H9 (cell line): ENCODE measurements around the gene PDPR. TPM values are rescaled to one million over a fixed set of nuclear protein-coding genes. Genes with fewer than 3 reads are reported as not detected.
"Not testable (repeated sequence)": the region's sequence is repeated elsewhere in the genome, so short reads cannot be mapped to it uniquely, and the experiment has no call there.

ENCODE experiments used
- DNase-seq: peaks from one replicate; pipeline ENCODE4 v3.0.0-alpha.2; 2017
- H2AFZ ChIP-seq: one replicate; pipeline ENCODE4 v1.6.1; 2013; ENCODE audit warnings: mild to moderate bottlenecking, low read length, control low read depth, moderate library complexity
- H2AK5ac ChIP-seq: 2 replicates; pipeline ENCODE4 v1.6.1; 2013; ENCODE audit warnings: low read length, control low read depth, mixed read lengths; ENCODE audit not compliant: insufficient read length
- H2BK120ac ChIP-seq: one replicate; pipeline ENCODE4 v1.6.1; 2013; ENCODE audit warnings: low read depth, mild to moderate bottlenecking, low read length, control low read depth, inconsistent platforms; ENCODE audit not compliant: poor library complexity, severe bottlenecking
- H2BK12ac ChIP-seq: 2 replicates; pipeline ENCODE4 v1.6.1; 2013; ENCODE audit warnings: low read length, control low read depth, mixed read lengths, low read depth; ENCODE audit not compliant: insufficient read length
- H2BK15ac ChIP-seq: 2 replicates; pipeline ENCODE4 v1.6.1; 2013; ENCODE audit warnings: low read depth, low read length, control low read depth
- H2BK20ac ChIP-seq: one replicate; pipeline ENCODE4 v1.6.1; 2013; ENCODE audit warnings: low read depth, mild to moderate bottlenecking, low read length, control low read depth, inconsistent platforms; ENCODE audit not compliant: poor library complexity, severe bottlenecking
- H2BK5ac ChIP-seq: 2 replicates; pipeline ENCODE4 v1.6.1; 2013; ENCODE audit warnings: low read length, control low read depth, mixed read lengths; ENCODE audit not compliant: insufficient read length
- H3K14ac ChIP-seq: 2 replicates; pipeline ENCODE4 v1.6.1; 2013; ENCODE audit warnings: low read length, control low read depth; ENCODE audit not compliant: insufficient read depth
- H3K18ac ChIP-seq: 2 replicates; pipeline ENCODE4 v1.6.1; 2013; ENCODE audit warnings: low read depth, mild to moderate bottlenecking, mixed read lengths, low read length, control low read depth; ENCODE audit not compliant: insufficient read length
- H3K23ac ChIP-seq: 2 replicates; pipeline ENCODE4 v1.6.1; 2013; ENCODE audit warnings: low read length, control low read depth, mixed read lengths, low read depth; ENCODE audit not compliant: insufficient read length
- H3K23me2 ChIP-seq: 2 replicates; pipeline ENCODE4 v1.6.1; 2013; ENCODE audit warnings: low read depth, mild to moderate bottlenecking, mixed read lengths, low read length, control low read depth; ENCODE audit not compliant: insufficient read length, poor library complexity, severe bottlenecking
- H3K27ac ChIP-seq: 2 replicates; pipeline ENCODE4 v1.5.1; 2013; ENCODE audit warnings: low read length, control low read depth, mixed read lengths, low read depth; ENCODE audit not compliant: insufficient read length
- H3K27me3 ChIP-seq: 2 replicates; pipeline ENCODE4 v1.6.1; 2013; ENCODE audit warnings: low read length, control low read depth, inconsistent platforms; ENCODE audit not compliant: insufficient read depth
- H3K4ac ChIP-seq: 2 replicates; pipeline ENCODE4 v1.6.1; 2013; ENCODE audit warnings: low read depth, mild to moderate bottlenecking, control low read depth, inconsistent platforms, low read length, moderate library complexity
- H3K4me1 ChIP-seq: 2 replicates; pipeline ENCODE4 v1.6.1; 2013; ENCODE audit warnings: low read length, control low read depth, inconsistent platforms; ENCODE audit not compliant: insufficient read depth
- H3K4me2 ChIP-seq: 2 replicates; pipeline ENCODE4 v1.6.1; 2013; ENCODE audit warnings: low read length, control low read depth, mixed read lengths; ENCODE audit not compliant: insufficient read length, insufficient read depth
- H3K56ac ChIP-seq: 2 replicates; pipeline ENCODE4 v1.6.1; 2013; ENCODE audit warnings: low read depth, mild to moderate bottlenecking, mixed read lengths, low read length, control low read depth; ENCODE audit not compliant: insufficient read length
- H3K79me1 ChIP-seq: 2 replicates; pipeline ENCODE4 v1.6.1; 2013; ENCODE audit warnings: low read depth, mild to moderate bottlenecking, moderate library complexity, low read length, control low read depth, inconsistent platforms; ENCODE audit not compliant: insufficient read depth, poor library complexity, severe bottlenecking
- H3K79me2 ChIP-seq: 2 replicates; pipeline ENCODE4 v1.6.1; 2013; ENCODE audit warnings: low read length, control low read depth, inconsistent platforms; ENCODE audit not compliant: insufficient read depth
- H3K9ac ChIP-seq: 2 replicates; pipeline ENCODE4 v1.6.1; 2013; ENCODE audit warnings: low read length, control low read depth, mixed read lengths; ENCODE audit not compliant: insufficient read length; ENCODE audit errors: extremely low read depth
- H3K9me3 ChIP-seq: one replicate; pipeline ENCODE4 v1.6.1; 2013; ENCODE audit warnings: low read depth, low read length, inconsistent platforms; ENCODE audit not compliant: control insufficient read depth
- H3T11ph ChIP-seq: one replicate; pipeline ENCODE4 v1.6.1; 2013; ENCODE audit warnings: mild to moderate bottlenecking, low read length, control low read depth, inconsistent platforms
- H4K20me1 ChIP-seq: one replicate; pipeline ENCODE4 v1.6.1; 2013; ENCODE audit not compliant: control insufficient read depth, insufficient read length, insufficient read depth
- H4K5ac ChIP-seq: 2 replicates; pipeline ENCODE4 v1.6.1; 2013; ENCODE audit warnings: low read depth, mild to moderate bottlenecking, mixed read lengths, low read length, control low read depth; ENCODE audit not compliant: insufficient read length
- H4K8ac ChIP-seq: replicated peaks from 2 replicates; pipeline ENCODE4 v1.6.1; 2013; ENCODE audit warnings: low read length, control low read depth, mixed read lengths, low read depth; ENCODE audit not compliant: insufficient read length
- H4K91ac ChIP-seq: 2 replicates; pipeline ENCODE4 v1.6.1; 2013; ENCODE audit warnings: low read depth, mild to moderate bottlenecking, moderate library complexity, mixed read lengths, low read length, control low read depth; ENCODE audit not compliant: insufficient read length
- H3K27ac Mint-ChIP-seq, 3 experiments: 2 replicates in 2 of 3; 3 replicates in 1 of 3; pipeline ENCODE4 v1.8.0; 2020 to 2021; ENCODE audit warnings: mixed read lengths in 3 of 3, mild to moderate bottlenecking in 1 of 3, moderate library complexity in 1 of 3
- H3K27me3 Mint-ChIP-seq: 2 replicates; pipeline ENCODE4 v1.8.0; 2021; ENCODE audit warnings: low read depth, mild to moderate bottlenecking, moderate library complexity, mixed read lengths
- H3K36me3 Mint-ChIP-seq, 3 experiments: 2 replicates in 2 of 3; 3 replicates in 1 of 3; pipeline ENCODE4 v1.8.0; 2020 to 2021; ENCODE audit warnings: low read depth in 3 of 3, mixed read lengths in 3 of 3; ENCODE audit not compliant: insufficient read depth in 1 of 3
- H3K4me1 Mint-ChIP-seq, 2 experiments: 2 replicates each; pipeline ENCODE4 v1.8.0; 2020; ENCODE audit warnings: mixed read lengths in 2 of 2
- H3K4me3 Mint-ChIP-seq, 2 experiments: 2 replicates in 1 of 2; 3 replicates in 1 of 2; pipeline ENCODE4 v1.8.0; 2020 to 2021; ENCODE audit warnings: mild to moderate bottlenecking in 2 of 2, mixed read lengths in 2 of 2, moderate library complexity in 1 of 2
- H3K9me3 Mint-ChIP-seq, 2 experiments: 2 replicates in 1 of 2; 3 replicates in 1 of 2; pipeline ENCODE4 v1.8.0; 2020; ENCODE audit warnings: mild to moderate bottlenecking in 2 of 2, mixed read lengths in 2 of 2, moderate library complexity in 1 of 2
- WGBS: extraction: QIAGEN DNeasy Blood & Tissue Kit; methylation state at CpG from one replicate; pipeline ENCODE4 v1.1.7; 2013; ENCODE audit warnings: missing lambda C conversion rate, low lambda C conversion rate, mixed read lengths; ENCODE audit not compliant: insufficient read length; ENCODE audit errors: extremely low coverage; 5-methylcytosine and 5-hydroxymethylcytosine counted together
- total RNA-seq: library from RNA; stranded (reverse); gene quantifications from 2 replicates; pipeline ENCODE4 v1.2.1, GENCODE V29; 2021

PDPR gene
- total RNA-seq, 1 experiment from 2014 or later: 37.2 TPM

DNA sequence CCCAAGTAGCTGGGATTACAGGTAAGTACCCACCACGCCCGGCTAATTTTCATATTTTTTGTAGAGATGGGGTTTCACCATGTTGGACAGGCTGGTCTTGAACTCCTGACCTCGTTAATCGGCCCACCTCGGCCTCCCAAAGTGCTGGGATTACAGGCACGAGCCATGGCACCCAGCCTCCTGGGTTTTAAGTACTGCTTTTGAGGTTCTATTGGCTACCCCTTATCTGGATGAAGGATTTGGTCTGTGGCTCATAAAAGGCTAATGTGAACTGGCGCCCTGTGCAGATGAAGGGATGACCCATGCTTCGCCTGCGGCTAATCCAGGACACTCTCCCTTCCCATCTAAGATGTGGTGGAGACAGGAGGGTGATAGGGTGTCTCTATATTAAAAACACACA, 85.0 kb downstream of the PDPR start:
- H3T11ph ChIP-seq, DNase-seq, H3K18ac ChIP-seq, H2BK12ac ChIP-seq, H4K5ac ChIP-seq, H3K79me1 ChIP-seq, H3K27ac ChIP-seq, H3K14ac ChIP-seq, H2BK20ac ChIP-seq, H3K4me3 Mint-ChIP-seq, H3K9ac ChIP-seq, H3K27ac Mint-ChIP-seq, H4K91ac ChIP-seq, H3K4ac ChIP-seq, H3K4me2 ChIP-seq, H4K20me1 ChIP-seq, H2BK5ac ChIP-seq, H3K36me3 Mint-ChIP-seq, H2BK120ac ChIP-seq, H3K23me2 ChIP-seq, H3K4me1 Mint-ChIP-seq, H3K23ac ChIP-seq, H2AK5ac ChIP-seq, H2AFZ ChIP-seq, H3K27me3 ChIP-seq, H3K27me3 Mint-ChIP-seq, H3K79me2 ChIP-seq, H3K9me3 ChIP-seq, H4K8ac ChIP-seq, H3K9me3 Mint-ChIP-seq, H2BK15ac ChIP-seq, H3K4me1 ChIP-seq, H3K56ac ChIP-seq: not testable (repeated sequence)
- no CpG with 5 or more reads among the region's 9 CpGs for WGBS

DNA sequence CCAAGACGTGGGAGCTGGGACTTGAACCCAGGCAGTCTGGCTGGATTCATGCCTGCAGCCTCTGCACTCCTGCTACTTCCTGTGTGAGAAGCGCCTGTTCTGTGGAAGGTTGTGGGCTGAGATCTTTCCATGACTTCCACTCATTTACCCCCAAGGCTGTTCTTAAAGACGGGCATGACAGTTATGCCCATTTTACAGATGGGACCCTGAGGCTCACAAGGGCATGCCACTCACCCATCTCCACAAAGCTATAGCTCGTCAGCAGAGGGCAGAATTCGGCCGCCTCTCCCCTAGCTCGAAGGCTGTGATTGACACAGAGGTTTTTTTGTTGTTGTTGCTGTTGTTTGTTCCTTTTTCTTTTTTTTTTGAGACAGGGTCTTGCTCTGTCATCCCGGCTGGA, 85.9 kb downstream of the PDPR start:
- not testable (repeated sequence) for H4K5ac ChIP-seq, H3K27me3 Mint-ChIP-seq, H3K23ac ChIP-seq, H3K27ac ChIP-seq, H2BK20ac ChIP-seq, H3K4me1 Mint-ChIP-seq, H3K9ac ChIP-seq, H3K4me3 Mint-ChIP-seq, H3K9me3 ChIP-seq, H2BK15ac ChIP-seq, H4K91ac ChIP-seq, H2AK5ac ChIP-seq, H3K9me3 Mint-ChIP-seq, H3K4me1 ChIP-seq, H3K14ac ChIP-seq, H3K23me2 ChIP-seq, H3K79me1 ChIP-seq, H3K36me3 Mint-ChIP-seq, H3K4me2 ChIP-seq, H3K27me3 ChIP-seq, H2AFZ ChIP-seq, H4K20me1 ChIP-seq, H2BK120ac ChIP-seq, H3K18ac ChIP-seq, H3T11ph ChIP-seq, DNase-seq, H4K8ac ChIP-seq, H2BK5ac ChIP-seq, H3K27ac Mint-ChIP-seq, H3K56ac ChIP-seq, H2BK12ac ChIP-seq, H3K4ac ChIP-seq, H3K79me2 ChIP-seq
- no CpG with 5 or more reads among the region's 8 CpGs for WGBS
